Measurements from ENCODE around the gene HORMAD2.

GRCh38 chr22:30202531-30203006 is 122.3 kb downstream of the HORMAD2 start:
- TF ChIP-seq, protein P1, sequence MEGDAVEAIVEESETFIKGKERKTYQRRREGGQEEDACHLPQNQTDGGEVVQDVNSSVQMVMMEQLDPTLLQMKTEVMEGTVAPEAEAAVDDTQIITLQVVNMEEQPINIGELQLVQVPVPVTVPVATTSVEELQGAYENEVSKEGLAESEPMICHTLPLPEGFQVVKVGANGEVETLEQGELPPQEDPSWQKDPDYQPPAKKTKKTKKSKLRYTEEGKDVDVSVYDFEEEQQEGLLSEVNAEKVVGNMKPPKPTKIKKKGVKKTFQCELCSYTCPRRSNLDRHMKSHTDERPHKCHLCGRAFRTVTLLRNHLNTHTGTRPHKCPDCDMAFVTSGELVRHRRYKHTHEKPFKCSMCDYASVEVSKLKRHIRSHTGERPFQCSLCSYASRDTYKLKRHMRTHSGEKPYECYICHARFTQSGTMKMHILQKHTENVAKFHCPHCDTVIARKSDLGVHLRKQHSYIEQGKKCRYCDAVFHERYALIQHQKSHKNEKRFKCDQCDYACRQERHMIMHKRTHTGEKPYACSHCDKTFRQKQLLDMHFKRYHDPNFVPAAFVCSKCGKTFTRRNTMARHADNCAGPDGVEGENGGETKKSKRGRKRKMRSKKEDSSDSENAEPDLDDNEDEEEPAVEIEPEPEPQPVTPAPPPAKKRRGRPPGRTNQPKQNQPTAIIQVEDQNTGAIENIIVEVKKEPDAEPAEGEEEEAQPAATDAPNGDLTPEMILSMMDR (conservative IDR thresholded peaks at IDR 0.05; ENCODE audit: low read length) = no peak
- TF ChIP-seq EZH2phosphoT487 (IDR thresholded peaks at IDR 0.05; ENCODE audit: borderline replicate concordance) = no peak
